Loucy (cell line): ENCODE results near the gene ASPM.
"Not testable (repeated sequence)": the region's sequence is repeated elsewhere in the genome, so short reads cannot be mapped to it uniquely, and the experiment has no call there.

Source experiments
- EZH2phosphoT487 ChIP-seq: fragments of 200-600 bp; IDR thresholded peaks from 2 replicates; pipeline ENCODE4 v1.6.1; 2018; ENCODE audit warnings: antibody characterized with exemption, mild to moderate bottlenecking, moderate library complexity, borderline replicate concordance
- TF ChIP-seq, protein P1 (sequence below): fragments of 200-600 bp; sonication (generic); conservative IDR thresholded peaks from 2 replicates; pipeline ENCODE4 v1.5.1; 2014; ENCODE audit warnings: mild to moderate bottlenecking, antibody characterized with exemption, low read length

DNA sequence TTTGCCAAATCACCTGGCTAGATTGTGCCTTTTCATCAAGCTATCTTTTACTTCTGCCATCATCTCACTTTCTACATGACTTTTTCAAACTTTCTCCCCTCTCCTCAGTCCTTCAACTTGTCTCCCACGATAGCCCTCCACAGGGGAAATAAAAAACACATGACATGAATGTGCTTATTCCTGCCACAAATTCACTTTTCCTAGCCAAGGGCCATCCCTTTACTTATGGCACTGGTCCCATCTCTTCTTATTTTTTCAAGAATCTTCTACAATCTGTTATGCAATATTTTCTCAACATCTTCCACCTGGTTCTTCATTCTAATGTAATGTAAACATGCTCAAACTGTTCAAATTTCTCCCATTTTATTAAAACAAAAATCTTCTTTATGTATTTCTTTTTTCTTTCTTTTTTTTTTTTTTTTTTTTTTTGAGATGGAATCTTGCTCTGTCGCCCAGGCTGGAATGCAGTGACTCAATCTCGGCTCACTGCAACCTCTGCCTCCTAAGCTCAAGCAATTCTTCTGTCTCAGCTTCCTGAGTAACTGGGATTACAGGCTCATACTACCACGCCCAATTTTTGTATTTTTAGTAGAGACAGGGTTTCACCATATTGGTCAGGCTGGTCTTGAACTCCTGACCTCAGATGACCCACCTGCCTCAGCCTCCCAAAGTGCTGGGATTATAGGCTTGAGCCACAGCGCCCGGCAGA, 111.7 kb downstream of the ASPM start:
- TF ChIP-seq, protein P1, sequence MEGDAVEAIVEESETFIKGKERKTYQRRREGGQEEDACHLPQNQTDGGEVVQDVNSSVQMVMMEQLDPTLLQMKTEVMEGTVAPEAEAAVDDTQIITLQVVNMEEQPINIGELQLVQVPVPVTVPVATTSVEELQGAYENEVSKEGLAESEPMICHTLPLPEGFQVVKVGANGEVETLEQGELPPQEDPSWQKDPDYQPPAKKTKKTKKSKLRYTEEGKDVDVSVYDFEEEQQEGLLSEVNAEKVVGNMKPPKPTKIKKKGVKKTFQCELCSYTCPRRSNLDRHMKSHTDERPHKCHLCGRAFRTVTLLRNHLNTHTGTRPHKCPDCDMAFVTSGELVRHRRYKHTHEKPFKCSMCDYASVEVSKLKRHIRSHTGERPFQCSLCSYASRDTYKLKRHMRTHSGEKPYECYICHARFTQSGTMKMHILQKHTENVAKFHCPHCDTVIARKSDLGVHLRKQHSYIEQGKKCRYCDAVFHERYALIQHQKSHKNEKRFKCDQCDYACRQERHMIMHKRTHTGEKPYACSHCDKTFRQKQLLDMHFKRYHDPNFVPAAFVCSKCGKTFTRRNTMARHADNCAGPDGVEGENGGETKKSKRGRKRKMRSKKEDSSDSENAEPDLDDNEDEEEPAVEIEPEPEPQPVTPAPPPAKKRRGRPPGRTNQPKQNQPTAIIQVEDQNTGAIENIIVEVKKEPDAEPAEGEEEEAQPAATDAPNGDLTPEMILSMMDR: not testable (repeated sequence)
- not testable (repeated sequence) for TF ChIP-seq EZH2phosphoT487
